Endothelial cell of hepatic sinusoid (primary cell): ENCODE data around the gene PNKD.
"Not testable (repeated sequence)": the region's sequence is repeated elsewhere in the genome, so short reads cannot be mapped to it uniquely, and the experiment has no call there.

ENCODE experiments used
- in situ Hi-C: cut with HindIII; loops from 2 replicates; pipeline ENCODE4 v1.10.0; 2017; ENCODE audit warnings: low sequenced_read_pairs

Gene PNKD

DNA sequence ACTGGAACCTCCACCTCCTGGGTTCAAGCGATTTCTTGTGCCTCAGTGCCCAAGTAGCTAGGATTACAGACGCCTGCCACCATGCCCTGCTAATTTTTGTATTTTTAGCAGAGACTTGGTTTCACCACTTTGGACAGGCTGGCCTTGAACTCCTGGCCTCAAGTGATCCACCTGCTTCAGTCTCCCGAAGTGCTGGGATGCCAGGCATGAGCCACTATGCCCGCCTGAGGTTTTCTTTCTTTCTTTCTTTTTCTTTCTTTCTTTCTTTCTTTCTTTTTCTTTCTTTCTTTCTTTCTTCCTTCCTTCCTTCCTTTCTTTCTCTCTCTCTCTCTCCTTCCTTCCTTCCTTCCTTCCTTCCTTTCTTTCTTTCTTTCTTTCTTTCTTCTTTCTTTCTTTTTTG, 44.4 kb downstream of the PNKD start:
- in situ Hi-C loops = not testable (repeated sequence)

DNA sequence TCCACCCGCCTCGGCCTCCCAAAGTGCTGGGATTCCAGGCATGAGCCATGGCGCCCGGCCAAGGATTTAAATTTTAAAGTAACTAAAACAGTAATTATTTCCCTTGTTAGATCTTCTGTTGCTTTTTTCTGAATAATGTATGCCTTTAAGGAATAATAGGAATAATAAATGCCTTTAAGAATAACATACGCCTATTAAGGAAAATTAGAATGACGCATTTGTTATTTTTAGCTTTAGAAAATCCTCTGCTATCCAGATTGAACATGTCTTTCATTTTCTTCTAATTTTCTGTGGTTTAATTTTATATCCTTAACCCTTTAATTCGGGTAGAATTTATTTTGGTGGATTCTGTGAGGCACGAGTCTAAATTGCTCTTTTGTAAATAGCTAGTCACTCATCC, 45.1 kb downstream of the PNKD start:
- in situ Hi-C loops = no loop called here

DNA sequence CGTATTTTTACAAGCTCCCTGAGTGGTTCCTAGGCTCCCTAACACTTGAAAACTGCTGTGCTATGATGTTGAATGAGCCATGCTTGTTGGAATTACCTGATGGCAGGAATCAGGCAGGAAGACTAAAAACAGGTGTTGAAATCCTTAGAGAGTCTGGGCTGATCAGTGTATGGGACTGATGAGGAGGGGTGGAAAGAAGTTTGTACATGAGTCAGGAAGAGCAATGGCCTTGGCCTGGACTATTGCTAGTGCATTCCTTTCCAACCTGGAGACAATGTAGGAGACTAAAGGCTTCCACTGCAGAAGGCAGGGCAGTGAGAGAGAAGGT, 46.9 kb downstream of the PNKD start:
- in situ Hi-C loops = no loop called here

DNA sequence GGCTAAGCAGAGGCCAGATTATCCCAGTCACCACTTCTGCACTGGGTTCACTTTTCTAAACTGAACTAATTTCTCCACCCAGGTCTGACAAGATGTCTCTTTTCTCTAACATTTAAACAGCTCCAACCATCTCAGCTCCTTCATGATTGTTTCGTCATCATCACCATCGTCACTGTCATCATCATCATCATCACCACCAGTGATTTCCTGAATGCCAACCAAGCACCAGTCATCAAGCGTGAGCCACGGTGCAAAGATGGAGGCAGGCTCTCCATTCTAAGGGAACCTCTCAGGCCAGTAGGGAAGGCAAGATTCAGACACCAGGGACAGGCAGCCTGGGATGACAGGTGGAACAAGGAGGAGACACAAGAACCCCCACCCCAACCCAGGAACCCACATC, 47.5 kb downstream of the PNKD start:
- in situ Hi-C loops = no loop called here

DNA sequence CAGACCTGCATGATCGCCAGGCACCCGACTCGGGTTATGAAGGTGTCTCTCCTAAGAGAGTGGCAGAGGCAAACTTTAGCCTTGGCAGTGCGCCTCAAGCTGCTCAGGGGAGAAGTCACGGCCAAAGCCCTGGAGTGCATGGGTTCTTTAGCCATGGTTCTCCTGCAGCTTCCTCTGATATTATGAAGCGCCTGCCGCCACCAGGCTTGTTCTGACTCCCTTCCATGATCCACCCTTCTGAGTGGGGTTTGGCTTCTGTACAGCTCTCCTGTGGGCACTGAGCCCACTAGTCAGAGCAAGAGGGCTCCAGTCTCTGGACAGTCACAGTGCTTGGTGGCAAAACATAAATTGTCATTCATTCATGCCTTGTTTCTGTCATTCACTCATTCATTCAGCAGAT, 47.9 kb downstream of the PNKD start:
- in situ Hi-C loops = no loop called here

DNA sequence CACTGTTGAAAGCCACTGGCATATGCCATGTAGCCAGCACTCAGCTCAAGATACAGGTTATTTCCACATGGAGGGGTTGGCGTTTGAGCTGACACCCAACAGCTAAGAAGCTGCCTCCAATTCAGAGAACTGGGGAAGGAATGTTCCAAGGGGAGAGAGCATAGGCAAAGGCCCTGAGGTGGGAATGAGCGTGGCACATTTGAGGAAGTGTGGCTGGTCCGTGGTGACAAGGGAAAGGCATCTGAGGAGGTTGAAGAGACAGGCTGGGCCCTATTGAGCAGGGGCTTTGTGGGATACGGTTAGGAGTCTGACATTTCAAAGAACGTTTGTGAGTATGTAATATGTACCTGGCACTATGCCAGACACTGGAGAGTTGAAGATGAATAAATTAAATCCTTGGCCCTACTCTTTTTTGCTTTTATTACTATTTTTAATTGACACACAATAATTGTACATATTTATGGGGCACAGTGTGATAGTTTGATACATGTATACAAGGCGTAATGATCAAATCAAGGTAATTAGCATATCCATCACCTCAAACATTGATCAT, 49.6 kb downstream of the PNKD start:
- in situ Hi-C loops = no loop called here

DNA sequence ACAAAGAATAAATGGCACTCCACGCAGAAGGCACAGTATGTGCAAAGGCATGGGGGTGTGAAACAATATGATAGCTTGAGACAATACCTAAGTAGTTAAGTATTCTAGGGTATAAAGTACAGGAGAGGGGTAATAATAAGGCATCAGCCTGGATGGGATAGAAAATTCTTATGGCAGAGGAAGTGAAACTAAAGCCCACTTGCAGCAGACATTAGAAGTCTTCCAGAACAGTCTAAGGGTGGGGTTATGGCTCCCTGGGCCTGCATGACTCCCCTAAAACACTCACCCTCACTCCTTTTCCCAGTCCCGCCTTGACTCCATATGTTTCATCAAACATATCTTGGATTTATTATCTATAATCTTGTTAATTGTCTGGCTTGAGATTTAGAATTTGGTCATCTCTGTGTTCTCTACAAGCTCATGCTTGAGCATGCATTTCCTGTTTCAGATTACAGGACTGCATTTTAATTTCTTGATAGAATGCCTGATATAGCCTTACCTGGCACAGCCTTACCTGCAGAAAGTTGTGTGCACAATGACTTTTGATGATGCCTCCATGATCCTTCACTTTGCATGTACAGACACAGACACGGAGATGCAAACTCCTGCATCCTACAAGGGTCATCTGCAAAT, 50.5 kb downstream of the PNKD start:
- in situ Hi-C loops = no loop called here

DNA sequence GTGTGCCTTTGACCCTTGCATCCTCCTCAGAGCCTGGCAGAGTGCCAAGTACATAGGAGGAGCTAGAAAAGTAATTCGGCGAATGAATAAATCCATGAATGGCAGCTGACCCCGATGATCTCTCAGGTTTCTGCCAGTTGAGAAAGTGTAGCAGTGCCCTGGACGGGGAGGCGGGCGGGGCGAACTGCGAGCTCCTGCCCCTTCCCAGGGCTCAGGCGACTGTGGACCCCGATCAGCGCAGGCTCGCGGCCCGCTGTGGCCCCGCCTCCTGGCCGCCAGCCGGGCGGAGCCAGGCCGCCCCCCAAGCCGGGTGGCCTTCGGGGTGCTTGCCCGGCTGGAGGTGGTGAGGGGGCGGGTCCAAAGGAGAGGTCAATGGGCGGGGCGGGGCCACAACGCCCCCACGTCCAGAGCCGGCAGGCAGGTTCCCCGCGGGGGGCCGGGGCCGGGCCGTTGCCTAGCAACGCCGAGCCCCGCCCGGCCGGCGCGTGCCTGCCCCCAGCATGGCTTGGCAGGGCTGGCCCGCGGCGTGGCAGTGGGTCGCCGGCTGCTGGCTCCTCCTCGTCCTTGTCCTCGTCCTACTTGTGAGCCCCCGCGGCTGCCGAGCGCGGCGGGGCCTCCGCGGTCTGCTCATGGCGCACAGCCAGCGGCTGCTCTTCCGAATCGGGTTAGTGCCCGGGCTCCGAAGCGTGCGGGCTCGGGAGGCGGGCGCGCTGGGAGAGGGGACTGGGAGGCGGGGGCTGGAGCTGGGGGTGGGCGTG, 52.6 kb downstream of the PNKD start:
- in situ Hi-C loops = no loop called here

DNA sequence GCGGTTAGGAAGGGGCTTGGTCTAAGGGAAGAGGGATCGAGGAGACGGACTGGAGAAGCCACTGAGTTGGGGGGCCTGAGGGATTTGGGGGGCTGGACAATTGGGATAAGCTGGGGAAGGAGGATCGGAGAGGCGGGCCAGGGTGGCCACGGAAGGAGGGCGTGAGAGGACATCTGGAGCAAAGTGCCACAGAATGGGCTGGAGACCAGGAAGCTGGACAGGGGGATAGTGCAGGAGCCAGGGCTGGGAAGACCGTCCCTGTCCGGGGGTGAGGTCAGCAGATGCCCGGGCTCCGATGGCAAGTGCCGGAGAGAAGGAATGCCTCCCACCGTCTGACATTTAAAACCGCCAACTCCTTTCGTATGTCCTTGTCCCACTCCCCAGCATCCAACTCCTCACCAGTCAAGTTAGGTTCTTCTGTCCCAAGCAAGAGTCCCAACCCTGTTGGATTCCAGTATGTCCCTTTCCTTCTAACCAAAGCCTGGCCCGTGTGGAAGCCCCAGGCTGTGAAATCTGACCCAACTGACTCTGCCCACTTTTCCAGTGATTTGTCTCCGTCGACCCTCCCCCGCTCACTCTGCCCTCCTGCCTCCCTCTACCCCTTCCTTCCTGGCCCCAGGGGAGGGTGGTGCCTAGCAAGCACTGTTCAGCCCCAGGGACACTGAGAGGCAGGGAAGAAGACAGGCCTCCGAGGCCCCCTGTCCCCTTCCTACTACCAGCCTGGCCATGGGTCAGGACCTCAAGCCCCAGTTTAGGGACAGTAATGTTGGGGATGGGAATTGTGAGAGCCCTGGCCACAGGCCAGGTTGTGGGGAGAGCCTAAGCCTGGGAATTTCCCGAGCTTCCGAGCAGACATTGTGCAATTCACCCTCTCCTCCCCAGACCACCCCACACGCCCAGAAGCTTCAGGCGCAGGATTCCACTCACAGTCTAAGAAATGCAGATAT, 53.5 kb downstream of the PNKD start:
- in situ Hi-C loops = no loop called here

DNA sequence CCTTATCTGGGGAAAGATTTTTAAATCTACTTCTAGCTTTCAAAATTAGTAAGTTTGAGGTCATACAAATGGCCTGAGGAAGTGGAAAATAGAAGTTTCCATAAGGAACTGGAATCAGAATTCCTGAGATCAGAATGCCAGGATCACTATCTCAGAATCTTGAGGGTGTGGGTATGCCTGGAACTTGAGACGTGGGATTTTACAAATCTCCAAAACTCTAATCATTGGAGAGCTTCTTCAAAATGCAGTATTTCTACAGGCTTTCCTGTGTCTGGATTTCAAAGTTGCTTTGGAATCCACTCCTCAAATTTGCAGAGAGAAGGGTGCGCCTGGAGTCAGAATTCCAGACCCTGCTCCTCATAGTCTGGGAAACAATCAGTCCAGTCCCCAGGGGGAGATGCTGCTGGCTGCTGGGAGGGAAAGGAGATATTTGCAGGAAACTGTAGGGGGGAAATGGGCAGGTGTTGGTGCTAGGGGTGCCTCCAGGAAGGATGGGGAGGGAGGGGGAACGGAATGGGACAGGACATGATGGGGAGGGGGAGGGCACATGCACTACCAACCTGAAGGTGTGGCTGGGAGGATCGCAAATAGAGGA, 55.3 kb downstream of the PNKD start:
- in situ Hi-C loops = no loop called here

DNA sequence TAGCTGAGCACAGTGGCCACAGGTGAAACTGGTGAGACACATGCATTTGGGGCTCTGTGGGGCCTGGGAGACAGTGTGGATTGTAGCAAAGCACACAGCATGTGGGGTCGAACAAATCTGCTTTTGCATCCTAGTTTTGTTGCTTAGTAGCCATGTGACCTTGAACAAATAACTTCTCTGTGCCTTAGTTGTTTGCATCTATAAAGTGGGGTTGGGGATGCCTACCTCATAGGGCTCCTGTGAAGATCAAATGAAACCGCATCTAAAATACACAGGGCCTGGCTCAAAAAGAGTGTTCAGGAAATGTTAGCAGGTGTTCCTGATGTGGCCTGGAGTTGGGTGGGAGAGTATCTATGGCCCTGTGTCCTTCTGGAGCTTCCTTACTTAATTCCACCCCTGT, 56.0 kb downstream of the PNKD start:
- in situ Hi-C loops = no loop called here

DNA sequence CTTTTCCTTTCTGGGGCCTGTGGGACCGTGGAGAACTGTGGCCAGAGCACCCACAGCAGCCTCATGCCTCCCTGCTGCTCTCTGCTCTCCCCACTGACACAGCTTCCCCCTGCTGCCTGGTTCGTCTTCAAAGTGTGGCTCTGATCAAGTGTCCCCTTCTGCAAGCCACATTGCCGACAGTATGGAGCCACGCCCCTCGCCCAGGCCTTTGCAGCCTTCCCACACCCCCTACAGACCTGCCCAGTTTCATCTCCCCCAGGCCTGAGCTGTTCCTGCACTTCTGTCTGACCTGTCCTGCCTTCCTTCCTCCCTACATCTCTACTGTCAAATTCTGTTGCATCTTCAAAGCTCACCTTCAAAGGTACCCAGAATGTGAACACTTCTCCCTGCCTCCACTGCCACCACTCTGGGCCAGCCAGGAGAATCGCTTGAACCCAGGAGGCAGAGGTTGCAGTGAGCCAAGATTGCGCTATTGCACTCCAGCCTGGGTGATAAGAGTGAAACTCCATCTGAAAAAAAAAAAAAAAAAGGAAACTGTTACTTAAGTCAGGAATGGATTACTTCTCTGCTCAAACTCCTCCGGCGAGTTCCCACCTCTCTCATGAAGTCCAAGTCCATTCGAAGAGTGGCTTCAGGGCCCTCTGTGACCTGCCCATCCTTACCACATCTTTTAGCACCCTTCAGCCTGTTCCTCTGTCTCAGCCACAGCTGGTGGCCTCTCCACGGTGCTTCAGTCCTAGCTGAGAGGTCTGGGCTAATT, 57.3 kb downstream of the PNKD start:
- in situ Hi-C loops = no loop called here

DNA sequence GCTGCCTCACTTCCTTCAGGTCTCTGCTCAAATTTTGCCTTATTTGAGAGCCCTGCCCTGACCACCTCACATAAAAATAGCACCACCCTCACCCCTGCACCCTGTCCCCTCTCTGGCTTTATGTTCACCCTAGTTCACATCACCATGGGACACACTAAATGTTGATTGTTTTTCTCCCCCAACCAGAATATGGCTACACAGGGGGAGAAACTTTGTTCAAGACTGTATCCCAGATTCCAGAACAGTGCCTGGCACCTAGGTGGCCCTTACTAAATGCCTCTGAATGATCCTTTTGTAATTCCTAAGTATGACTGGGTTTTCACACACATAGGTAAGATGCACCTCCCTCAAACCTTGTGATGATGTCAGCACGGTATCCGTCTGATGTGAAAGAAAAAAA, 58.0 kb downstream of the PNKD start:
- in situ Hi-C loops = no loop called here

DNA sequence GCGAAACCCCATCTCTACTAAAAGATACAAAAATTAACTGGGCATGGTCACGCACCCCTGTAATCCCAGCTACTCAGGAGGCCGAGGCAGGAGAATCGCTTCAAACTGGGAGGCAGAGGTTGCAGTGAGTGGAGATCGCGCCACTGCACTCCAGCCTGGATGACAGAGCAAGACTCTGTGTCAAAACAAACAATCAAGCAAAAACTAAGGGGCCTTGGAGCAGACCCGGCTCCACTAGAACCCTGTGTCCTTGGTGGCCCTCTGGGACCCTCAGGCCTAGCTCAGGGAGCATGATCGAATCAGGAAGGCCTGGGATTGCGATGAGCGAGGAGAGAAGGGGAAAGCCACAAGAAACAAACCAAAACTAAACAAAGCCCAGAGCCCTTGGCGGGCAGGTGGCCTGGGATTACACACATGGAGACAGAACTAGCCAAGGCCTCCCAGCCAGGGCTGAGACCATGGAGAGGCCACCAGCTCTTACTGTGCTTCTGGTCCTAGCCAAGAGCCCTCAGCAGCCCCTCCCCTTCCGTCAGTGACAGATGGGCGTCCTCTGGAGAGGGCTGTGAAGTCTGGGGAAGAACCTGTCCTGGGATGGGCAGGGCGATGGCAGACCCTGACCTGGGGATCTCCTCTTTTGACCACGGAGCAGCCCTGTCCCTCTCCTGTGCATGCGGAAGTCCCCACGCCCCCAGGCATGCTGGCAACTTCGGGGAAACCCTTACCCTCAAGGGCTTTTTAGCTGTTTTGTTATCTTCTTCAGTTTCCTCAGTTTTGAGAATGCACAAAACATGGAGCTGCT, 58.9 kb downstream of the PNKD start:
- in situ Hi-C loops = no loop called here

DNA sequence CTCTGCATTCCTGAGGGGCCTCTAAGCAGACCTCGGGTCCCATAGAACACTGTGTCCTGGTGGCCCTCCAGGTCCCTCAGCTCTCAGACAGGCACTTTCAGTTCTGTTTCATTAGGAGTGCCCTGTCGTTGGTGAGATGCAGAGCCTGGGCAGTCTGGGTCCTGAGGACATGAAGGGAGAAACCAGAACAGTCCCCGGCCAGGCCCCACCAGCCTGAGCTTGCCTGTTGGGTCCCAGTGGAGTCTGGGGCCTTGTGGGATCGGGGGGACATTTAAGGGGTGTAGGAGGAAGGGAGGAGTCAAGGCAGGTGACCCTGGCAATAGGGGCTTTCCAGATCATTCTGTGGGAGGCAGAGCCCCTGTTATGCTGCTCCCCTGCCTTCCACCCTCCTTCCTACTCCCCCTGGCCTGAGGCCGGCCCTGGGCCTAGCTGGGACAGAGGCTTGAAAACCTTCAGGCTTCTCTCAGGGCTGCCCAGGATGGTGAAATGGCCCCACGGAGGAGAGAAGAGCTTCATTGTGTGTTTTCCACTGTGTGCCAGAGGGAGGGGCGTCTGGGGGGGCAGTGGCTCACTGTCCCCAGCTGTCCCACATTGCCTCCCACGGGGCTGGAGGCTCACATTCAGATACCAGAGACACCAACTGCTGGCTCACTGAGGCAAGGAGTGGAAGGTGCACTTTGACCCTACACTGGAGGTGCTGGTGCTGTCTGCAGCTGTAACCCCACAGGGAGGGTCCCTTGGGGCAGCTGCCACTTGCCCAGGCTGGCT, 59.7 kb downstream of the PNKD start:
- in situ Hi-C loops = no loop called here

DNA sequence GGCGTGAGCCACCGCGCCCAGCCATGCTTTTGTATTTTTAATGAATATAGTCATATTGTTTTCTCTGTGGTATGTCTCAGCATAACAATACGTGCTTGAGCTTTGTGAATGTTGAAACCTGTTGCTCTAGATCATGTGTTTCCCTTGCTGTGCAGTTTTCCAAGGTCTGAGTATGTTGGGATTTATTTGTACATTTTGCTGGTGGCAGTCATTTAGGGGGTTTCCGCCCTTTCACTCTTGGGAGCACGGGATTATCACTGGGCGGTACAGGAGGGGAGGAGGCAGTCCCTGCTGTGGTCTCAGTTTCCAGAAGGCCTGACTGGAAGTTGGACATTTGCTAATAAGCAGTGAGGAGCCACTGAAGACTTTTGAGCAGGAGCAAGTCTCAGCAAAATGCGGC, 61.4 kb downstream of the PNKD start:
- in situ Hi-C loops = no loop called here

DNA sequence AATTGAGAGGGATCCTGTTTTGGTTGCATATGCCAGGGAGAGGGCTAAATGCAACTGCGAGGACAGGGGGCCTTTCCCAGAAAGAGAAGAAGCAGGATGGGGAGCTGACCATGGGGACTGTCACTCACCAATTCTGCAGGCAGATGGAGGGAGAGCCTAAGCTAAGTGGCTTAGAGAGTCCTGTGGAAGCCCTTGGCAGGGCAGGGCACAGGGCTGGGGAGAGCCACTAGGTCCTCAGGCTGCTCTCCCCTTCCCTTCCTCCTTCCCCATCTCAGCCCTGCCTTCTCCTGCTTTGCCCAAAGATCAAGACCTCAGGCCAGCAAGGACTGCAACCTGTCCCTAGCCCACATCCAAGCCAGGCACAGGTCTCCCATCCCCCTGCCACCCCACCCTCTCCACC, 62.0 kb downstream of the PNKD start:
- in situ Hi-C loops = no loop called here

DNA sequence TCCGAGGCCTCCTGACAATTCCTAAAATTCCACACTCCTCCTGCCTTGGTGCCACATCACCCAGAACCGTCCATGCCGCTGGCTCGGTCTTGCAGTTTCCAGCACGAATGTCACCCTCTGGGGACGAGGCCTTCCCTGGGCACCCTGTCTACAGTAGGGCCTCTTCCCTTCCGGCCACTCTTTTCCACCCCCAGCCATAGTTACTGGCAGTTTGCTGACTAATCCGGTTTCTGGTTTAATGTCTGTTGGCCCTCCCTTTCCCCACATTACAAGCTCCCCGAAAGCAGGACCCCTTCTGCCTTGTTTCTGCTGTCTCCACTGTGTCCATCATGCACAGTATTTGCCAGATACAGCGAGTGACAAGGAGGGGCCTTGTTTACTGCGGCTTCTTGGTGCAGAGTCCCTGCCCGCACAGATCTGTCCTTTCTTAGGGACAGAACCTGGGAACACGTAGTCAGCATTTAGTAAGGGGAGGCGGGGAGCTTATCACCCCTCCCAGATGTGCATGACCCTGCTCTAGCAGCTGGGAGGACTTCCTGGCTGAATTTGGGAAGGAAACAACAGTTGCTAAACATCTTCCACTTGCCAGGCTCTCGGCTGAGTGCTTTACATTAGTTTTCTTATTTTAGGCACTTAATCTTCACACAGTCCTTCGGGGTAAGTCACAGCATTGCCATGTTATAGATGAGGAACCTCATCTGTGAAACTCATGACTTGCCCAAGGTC, 62.8 kb downstream of the PNKD start:
- in situ Hi-C loops = no loop called here
